Stimulated activated CD8-positive, alpha-beta memory T cell treated with anti-CD3 and anti-CD28 coated beads, Interleukin-15, amount 100 ng/mL, for 1 hour (primary cell): ENCODE data around the gene LSP1.

Experiments used
- DNase-seq: peaks from one replicate; pipeline ENCODE4 v3.0.0-alpha.2; 2020; ENCODE audit warnings: low read depth

The LSP1 gene

DNA sequence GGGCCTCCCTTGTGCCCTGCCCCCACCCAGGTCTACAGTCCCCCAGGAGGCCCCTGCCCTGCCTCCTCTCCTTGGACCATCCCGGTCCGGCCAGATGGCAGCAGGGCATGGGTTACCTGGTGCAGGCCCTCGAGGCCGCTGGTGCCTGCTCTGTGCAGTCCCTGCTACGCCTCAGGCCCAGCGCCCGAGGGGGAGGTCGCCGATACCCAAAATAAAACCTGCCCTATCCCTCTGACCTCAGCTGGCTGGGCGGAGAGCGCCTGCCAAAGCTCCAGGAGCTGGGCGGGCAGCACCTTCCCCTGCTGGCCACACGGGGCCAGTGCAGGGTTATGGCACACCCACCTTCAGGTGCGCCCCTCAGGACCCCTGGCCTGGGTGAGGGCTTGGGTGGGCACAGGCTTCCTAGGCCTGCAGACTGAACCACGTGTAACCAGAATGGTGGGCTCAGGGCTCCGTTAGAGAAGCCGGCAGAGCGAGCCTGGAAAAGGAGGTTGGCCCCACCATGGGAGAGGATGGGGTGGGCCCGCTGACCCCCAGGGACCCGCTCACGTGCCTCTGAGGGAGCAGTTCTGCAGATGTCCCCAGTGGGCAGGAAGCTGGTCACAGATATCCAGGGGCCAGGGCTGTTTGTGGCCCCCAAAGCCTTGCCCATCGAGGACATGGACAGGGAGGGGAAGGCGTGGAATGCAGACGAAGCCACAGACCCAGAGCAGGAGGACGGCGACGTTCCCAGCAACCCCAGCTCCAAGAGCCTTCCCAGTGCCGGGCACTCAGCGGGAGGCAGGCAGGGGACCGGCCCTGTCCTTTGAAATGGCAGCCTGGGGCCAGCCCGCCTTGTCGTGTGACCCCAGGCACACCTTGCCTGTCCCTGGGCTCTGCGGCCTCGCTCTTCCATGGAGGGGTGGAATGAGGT is 64.9 kb downstream of the LSP1 start:
- no peak for DNase-seq

GRCh38 chr11:1918436-1919315 is 65.8 kb downstream of the LSP1 start:
- DNase-seq = no peak

- DNase-seq = no peak
Observed at GRCh38 chr11:1919391-1920127, 66.7 kb downstream of the LSP1 start, which contains the start of gene TNNT3. TNNT3 (plus strand) TSS chr11:1919703; CDS start chr11:1922875, 3,172 bp downstream.

- DNase-seq = no peak
Observed at GRCh38 chr11:1920128-1920908, 67.4 kb downstream of the LSP1 start.

DNA sequence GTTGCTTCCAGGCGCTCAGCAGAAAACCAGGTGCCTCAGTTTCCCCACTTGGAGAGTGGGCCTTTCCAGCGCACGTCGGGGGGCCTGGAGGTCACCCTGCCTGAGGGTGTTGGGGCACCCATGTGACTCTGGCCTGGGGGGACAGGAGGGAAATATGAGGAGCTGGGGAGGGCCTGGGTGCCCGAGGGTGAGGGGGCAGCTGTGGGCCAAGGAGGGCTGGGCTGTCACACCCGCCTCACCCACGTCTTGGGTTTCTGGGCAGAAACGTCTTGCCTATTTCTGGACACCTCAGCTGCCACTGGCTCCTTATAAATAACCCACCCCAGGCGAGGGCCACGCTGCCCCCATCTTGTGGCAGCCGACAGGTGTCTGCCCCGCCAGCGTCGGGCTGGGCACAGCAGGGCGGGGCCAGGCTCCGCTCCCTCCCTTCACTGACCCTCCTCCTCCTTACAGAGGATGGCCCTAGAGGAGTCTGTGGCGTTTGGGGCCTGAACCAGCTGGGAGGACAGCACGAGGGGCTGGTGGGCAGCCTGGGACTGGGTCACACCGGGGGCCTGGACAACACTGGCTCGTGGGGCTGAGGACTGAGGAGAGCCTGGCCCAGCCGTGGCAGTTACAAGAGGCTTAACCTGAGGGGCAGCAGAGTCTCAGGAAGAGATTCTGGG is 68.2 kb downstream of the LSP1 start:
- DNase-seq = no peak

GRCh38 chr11:1921574-1922141 is 68.8 kb downstream of the LSP1 start:
- DNase-seq = no peak

DNA sequence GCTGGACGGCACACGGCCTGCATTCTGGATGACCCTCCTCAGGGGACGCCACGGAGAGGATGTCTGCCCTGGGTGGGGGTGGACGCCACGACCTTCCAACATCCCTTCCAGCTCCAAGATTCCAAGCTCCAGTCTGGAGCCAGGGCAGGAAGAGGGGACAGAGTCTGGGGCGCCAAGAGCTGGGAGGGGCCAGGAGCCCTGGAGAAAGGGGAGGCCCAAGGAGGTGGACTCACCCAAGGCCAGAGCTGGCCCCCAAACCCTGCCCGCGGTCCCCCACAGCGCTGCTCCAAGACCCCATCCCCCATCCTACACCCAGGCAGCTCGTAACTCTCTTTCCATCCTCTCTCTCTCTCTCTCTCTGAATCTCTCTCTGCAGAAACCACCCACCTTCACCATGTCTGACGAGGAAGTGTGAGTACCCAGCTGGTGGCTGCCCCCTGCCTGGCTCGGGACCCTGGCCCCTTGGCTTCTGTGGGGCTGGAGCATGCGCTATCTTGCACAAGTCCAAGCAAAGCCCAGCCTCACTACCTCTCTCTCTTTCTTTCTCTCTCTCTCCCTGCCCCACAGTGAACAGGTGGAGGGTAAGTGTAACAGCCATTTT is 69.7 kb downstream of the LSP1 start:
- DNase-seq = no peak

DNA sequence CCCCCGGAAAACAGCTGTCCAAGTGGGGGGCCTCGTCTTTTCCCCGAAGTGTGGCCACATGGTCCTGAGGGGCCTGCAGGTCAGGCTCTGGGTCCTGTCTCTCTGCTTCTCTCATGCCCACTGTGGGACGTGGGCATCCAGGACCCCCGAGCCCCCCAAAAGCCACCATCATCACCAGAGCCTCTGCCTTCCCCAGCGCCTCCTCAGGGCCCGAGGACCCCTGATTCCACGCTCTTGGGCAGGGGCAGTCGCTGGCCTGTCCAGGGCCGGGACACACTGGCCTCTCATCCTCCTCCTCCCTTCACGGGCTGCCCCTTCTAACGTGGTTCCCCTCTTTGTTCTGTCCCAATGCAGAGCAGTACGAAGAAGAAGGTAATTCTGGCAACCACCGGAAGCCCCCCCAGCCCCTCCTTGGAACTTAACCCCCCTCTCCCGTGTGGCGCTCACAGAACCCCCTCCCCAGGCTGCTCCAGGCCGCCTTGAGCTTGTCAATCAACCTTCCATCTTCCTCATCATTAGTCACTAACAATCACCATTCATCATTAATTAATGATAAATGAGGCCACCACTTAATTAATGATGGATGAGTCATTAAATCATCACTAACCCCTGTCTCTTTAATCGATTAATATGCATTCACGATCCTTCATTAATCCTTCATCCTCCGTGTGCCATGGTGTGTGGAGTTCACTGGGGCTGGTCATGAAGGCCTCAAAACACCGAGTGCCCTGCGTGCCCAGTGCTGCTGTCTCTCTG is 70.5 kb downstream of the LSP1 start:
- DNase-seq = no peak

- DNase-seq = no peak
Observed at GRCh38 chr11:1924181-1924580, 71.3 kb downstream of the LSP1 start.

- DNase-seq = no peak
Observed at GRCh38 chr11:1924646-1925372, 71.9 kb downstream of the LSP1 start.

DNA sequence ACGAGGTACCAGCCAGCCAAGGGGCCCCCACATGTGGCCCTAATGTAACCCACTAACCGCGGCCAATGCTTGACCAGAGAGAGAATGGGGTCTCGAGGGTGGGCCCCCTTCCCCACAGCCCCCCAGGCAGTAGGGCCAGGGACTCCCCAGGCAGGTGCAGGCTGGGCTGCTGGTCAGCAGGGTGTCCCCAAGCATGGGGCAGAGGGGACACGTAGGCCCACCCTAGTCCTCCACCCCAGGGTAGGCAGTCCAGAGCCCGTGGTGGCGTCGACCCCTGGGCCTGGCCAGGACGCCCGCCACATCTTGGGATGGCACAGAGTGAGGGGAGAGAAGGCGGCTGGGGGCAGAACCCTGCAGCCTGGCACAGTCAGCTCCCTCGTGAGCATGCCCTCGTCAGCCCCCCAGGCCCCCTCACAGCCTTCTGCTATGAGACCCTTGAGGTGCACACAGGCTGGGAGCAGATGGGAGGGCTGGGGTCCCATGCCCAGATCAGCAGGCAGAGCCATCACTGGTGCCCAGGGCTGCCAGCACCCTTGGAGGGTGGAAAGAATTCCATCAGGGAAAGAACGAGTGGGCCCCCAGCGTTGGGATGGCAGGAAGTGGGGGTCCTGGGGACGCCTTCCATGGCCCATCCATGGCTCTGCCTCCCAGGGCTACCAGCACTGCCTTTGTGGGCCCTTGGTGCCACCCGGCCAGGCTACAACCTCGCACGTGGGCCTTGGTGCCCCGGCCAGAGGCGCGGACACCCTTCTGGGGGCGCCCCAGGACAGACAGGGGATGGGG is 72.7 kb downstream of the LSP1 start:
- no peak for DNase-seq

DNA sequence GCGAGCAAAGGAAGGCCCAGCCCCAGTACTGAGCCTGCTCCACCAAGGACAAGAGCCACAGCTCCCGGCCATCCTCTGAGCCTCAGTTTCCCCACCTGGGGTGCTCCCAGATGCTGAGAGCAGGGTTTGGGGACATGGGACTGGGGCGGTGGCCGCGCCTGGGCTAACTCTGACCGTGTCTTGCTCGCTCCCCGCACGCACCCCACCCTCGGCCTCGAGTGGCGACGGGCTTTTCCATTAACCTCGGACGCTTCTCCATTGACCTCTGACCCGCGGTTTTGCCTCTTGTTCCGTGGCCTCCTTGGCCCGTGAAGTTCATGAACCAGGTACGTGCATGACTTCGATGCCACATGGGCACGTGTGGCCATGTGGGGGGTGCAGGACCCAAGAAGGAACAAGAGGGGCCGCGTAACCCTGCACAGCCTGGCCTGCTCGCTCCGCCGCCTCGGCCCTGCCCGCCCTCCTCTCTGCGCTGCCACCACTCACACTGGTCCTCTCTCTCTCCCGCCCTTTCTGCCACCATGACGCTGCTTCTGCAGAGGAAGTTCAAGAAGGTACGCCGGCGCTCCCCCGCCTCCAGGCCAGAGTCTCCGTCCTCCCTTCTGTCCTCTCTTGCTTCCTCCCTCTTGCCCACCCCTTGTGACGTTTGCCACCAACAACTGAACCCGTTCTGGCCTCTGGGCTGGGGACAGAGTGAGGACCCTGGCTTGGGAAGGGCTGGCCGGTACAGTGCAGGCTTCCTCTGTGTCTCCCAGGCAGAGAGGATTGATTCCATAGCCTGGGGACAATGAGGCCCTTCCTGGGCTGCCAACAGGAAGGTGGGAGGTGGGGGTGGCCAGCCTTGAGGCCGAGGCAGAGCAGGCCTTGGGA is 73.5 kb downstream of the LSP1 start:
- no peak for DNase-seq

DNA sequence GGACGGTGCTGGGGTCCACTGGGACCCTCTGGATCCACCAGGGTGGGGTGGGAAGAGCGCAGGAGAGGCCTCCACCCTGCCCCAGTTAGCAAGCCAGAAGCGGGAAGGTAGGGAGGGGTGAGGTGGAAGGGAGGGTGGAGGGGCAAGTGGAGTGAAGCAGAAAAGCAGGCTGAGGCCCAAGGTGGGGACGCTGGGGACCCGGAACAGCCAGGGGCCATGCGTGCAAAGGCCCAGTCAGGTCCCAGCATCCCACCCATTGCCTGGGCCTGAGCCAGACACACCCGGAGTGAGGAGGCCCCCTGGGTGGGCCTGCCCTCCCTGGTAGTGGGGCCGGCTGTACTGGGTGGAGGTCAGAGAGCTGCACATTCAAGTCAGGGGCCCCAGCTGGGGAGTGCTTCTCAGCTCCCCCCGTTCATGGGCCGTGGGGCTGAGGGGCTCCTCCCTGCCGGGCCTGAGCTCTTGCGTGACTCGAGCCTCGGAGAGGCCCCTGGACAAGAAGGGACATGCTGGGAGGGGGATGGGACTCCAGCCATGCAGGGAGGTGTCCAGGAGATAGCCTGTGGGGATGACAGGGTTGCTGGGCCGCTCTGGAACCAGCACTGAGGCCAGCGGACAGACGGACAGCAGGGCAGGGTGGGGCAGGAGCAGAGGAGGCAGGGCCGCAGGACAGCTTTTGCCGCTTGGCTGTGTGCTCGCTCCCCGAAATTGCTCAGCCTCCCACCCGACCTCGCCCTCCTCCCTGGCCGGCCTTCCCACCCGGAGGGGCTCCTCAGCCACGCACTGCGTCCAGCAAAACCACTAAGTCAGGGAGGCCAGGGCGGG is 74.4 kb downstream of the LSP1 start:
- no peak for DNase-seq

GRCh38 chr11:1927848-1928469 is 75.1 kb downstream of the LSP1 start:
- no peak for DNase-seq

GRCh38 chr11:1928470-1928890 is 75.6 kb downstream of the LSP1 start:
- no peak for DNase-seq
